Measurements from ENCODE around the gene CCNA1. TPM values are rescaled to one million over a fixed set of nuclear protein-coding genes. Genes with fewer than 3 reads are reported as not detected.

CCNA1 gene
- total RNA-seq, 1 donor from 2014 or later = not detected

DNA sequence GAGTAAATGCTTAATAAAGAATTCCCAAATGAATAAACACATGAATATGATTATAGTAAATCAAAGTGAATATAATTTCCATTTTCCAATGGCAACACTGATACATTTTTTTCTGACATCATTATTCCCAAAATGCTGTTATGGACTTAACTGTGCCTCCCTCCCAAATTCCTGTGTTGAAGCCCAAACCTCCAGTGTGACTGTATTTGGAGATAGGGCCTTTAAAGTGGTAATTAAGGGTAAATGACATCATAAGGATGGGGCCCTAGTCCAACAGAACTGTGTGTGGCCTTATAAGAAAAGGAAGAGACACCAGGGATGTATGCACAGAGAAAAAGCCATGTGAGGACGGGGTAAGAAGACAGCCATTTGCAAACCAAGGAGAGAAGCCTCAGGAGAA lies 19.1 kb upstream of the CCNA1 start:
- H3K4me3 Mint-ChIP-seq (ENCODE audit: unreplicated experiment) = no peak overlapping the region
- H3K9me3 Mint-ChIP-seq (ENCODE audit: unreplicated experiment) = peaks cover 16% of the 10 kb centered on the region
- no peak for DNase-seq (ENCODE audit: extremely low spot score, unreplicated experiment)
- H3K4me1 Mint-ChIP-seq (ENCODE audit: unreplicated experiment) = peaks cover 3% of the 10 kb centered on the region
- no peaks in the 10 kb centered on the region for H3K36me3 Mint-ChIP-seq (ENCODE audit: unreplicated experiment)
- peaks cover 58% of the 10 kb centered on the region for H3K27me3 Mint-ChIP-seq (ENCODE audit: unreplicated experiment)
- H3K27ac Mint-ChIP-seq (ENCODE audit: unreplicated experiment) = no peak overlapping the region
- no peak for TF ChIP-seq CTCF (IDR thresholded peaks at IDR 0.05)

- H3K4me3 Mint-ChIP-seq (ENCODE audit: unreplicated experiment) = no peak overlapping the region
- H3K36me3 Mint-ChIP-seq (ENCODE audit: unreplicated experiment) = no peaks in the 10 kb centered on the region
- peaks cover 56% of the 10 kb centered on the region for H3K27me3 Mint-ChIP-seq (ENCODE audit: unreplicated experiment)
- H3K9me3 Mint-ChIP-seq (ENCODE audit: unreplicated experiment) = peaks cover 16% of the 10 kb centered on the region
- H3K27ac Mint-ChIP-seq (ENCODE audit: unreplicated experiment) = no peak overlapping the region
- DNase-seq (ENCODE audit: extremely low spot score, unreplicated experiment) = no peak
- peaks cover 5% of the 10 kb centered on the region for H3K4me1 Mint-ChIP-seq (ENCODE audit: unreplicated experiment)
- TF ChIP-seq CTCF (IDR thresholded peaks at IDR 0.05) = no peak
These were observed 17.8 kb upstream of the CCNA1 start for GRCh38 chr13:36414461-36414860.

DNA sequence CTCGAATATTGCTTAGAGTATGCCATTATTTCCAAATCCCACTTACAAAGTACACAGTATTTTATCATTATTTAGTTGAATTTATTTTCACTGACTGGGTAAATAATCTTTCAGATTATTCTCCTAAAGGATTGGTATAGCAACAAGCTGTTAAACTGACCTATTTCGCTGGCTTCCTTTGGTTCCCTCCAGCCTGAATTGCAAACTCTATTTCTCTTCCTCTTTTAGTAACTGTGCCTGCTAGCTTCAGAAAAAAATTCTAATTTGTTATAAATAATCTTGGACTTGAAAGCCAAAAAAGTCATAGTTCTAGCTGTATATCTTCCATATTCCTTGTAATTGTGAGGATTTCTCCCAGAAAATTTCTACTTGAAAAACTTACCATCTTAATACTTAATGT lies 15.0 kb upstream of the CCNA1 start:
- Mint-ChIP-seq H3K27ac (ENCODE audit: unreplicated experiment) (no peak overlapping the region), H3K9me3 (ENCODE audit: unreplicated experiment) (peaks cover 16% of the 10 kb centered on the region), H3K4me3 (ENCODE audit: unreplicated experiment) (no peak overlapping the region), H3K4me1 (ENCODE audit: unreplicated experiment) (peaks cover 8% of the 10 kb centered on the region), H3K36me3 (ENCODE audit: unreplicated experiment) (no peaks in the 10 kb centered on the region), H3K27me3 (ENCODE audit: unreplicated experiment) (peaks cover 48% of the 10 kb centered on the region)
- no peak for DNase-seq (ENCODE audit: extremely low spot score, unreplicated experiment)
- no peak for TF ChIP-seq CTCF (IDR thresholded peaks at IDR 0.05)

GRCh38 chr13:36418022-36418805 lies 14.1 kb upstream of the CCNA1 start:
- Mint-ChIP-seq H3K27ac (ENCODE audit: unreplicated experiment) (no peak overlapping the region), H3K4me3 (ENCODE audit: unreplicated experiment) (no peak overlapping the region), H3K36me3 (ENCODE audit: unreplicated experiment) (no peaks in the 10 kb centered on the region), H3K9me3 (ENCODE audit: unreplicated experiment) (peaks cover 16% of the 10 kb centered on the region), H3K4me1 (ENCODE audit: unreplicated experiment) (peaks cover 8% of the 10 kb centered on the region), H3K27me3 (ENCODE audit: unreplicated experiment) (peaks cover 47% of the 10 kb centered on the region)
- no peak for DNase-seq (ENCODE audit: extremely low spot score, unreplicated experiment)
- no peak for TF ChIP-seq CTCF (IDR thresholded peaks at IDR 0.05)

DNA sequence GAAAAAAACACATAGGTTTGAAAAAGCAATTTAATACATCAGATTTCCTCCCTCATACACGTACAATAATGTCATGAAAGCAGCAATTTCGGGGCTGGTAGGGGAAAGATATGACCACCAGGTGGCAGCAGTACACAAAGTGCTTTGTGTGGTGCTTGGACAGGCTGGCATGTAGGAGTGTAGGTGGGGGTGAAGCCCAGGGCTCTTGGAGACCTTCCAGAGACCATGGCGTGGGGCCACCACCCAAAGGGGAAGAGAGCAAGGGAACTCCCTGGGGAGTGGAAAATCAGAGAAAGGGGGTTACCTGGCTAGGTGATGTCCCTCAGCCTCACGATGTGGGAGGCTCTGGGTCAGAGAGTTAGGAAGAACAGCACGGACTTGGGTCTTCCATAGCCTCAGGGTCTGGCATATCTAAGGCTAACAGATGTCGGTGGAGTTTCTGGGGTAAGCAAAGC lies 11.8 kb upstream of the CCNA1 start:
- H3K4me1 Mint-ChIP-seq (ENCODE audit: unreplicated experiment) = peaks cover 8% of the 10 kb centered on the region
- peaks cover 15% of the 10 kb centered on the region for H3K9me3 Mint-ChIP-seq (ENCODE audit: unreplicated experiment)
- peaks cover 53% of the 10 kb centered on the region for H3K27me3 Mint-ChIP-seq (ENCODE audit: unreplicated experiment)
- DNase-seq (ENCODE audit: extremely low spot score, unreplicated experiment) = peak; percentile 88
- peak; percentile 92 for TF ChIP-seq CTCF (IDR thresholded peaks at IDR 0.05)
- no peak overlapping the region for H3K4me3 Mint-ChIP-seq (ENCODE audit: unreplicated experiment)
- no peak overlapping the region for H3K27ac Mint-ChIP-seq (ENCODE audit: unreplicated experiment)
- H3K36me3 Mint-ChIP-seq (ENCODE audit: unreplicated experiment) = no peaks in the 10 kb centered on the region

Data from osteocyte (in vitro differentiated cells).